ENCODE data around the gene SFMBT1. TPM values are rescaled to one million over a fixed set of nuclear protein-coding genes. Genes with fewer than 3 reads are reported as not detected.

Gene SFMBT1
- total and polyA plus RNA-seq, 2 of the 8 experiments (the other 6 are each of a cell fraction or from before 2014, with no cell fraction given), result 8.1 to 16.8 TPM

DNA sequence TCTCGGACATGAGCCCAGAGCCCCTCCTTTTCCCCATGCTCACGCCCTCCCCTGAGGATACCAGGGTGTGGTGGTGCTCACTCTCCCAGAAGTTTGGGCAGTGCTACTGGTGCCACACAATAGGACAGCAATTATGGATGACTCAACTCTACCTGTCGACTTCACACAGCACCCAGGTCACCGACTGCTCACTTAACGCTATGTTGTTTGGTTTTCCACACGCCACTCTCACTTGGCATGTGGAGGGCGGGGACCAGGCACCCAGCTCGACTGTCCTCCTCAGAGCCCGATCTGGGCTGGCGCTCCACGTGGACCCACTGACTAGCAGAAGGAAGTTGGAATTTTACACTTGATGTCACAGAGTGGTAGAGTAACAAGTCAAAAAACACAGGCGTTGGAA lies 179.4 kb downstream of the SFMBT1 start:
- H3K14ac ChIP-seq (ENCODE audit: insufficient read length), result no peak overlapping the region
- POLR2A ChIA-PET (ENCODE audit: partially characterized antibody), result no interaction called here
- no peak overlapping the region for H2AFZ ChIP-seq (ENCODE audit: low read length)
- peaks cover 0 to 2% of the 10 kb centered on the region in 2 experiments; a peak in 3 of 4 replicates for H3K9me3 ChIP-seq (ENCODE audit: insufficient read depth in 2 of 2, low read depth in 1 of 2, low read length in 1 of 2)
- no peaks in the 10 kb centered on the region for H3K36me3 ChIP-seq (ENCODE audit: control insufficient read depth in 2 of 4, insufficient read depth in 4 of 4, low read length in 3 of 4)
- H2BK12ac ChIP-seq (ENCODE audit: low read depth, low read length), result no peak overlapping the region
- H3K4me2 ChIP-seq (ENCODE audit: insufficient read depth in 1 of 2, low read depth in 2 of 2, low read length in 2 of 2), result no peak overlapping the region
- no peak overlapping the region for H3K56ac ChIP-seq (replicated peaks; ENCODE audit: insufficient read length, low read depth, low read length)
- WGBS, 2 experiments (ENCODE audit: extremely low coverage in 1 of 2, insufficient coverage in 1 of 2, insufficient read length in 1 of 2, insufficient replicate concordance in 2 of 2, low coverage in 1 of 2, low lambda C conversion rate in 2 of 2, missing lambda C conversion rate in 1 of 2), result 90% methylated on average over 12 of the region's 12 CpGs; no CpG with 5 or more reads in 1 of the 2 experiments
- no peaks in the 10 kb centered on the region for H3K27me3 ChIP-seq (replicated peaks in 1 of 4; ENCODE audit: control insufficient read depth in 3 of 4, extremely low read depth in 1 of 4, insufficient read depth in 3 of 4, low read length in 3 of 4)
- H3K79me2 ChIP-seq (ENCODE audit: control insufficient read depth in 1 of 2, insufficient read depth in 2 of 2, low read length in 2 of 2), result no peaks in the 10 kb centered on the region; a peak in 1 of 4 replicates
- no peak overlapping the region for H4K91ac ChIP-seq (replicated peaks; ENCODE audit: insufficient read length, low read length)
- FAIRE-seq (no peak), DNase-seq (ENCODE audit: low read depth in 1 of 2, low spot score in 2 of 2) (no peak)
- no peak overlapping the region for H3K27ac ChIP-seq (ENCODE audit: low read depth, low read length)
- H2BK5ac ChIP-seq (ENCODE audit: low read depth, low read length), result no peak overlapping the region
- no peak overlapping the region; the same call in 1 of the 2 replicates for H4K8ac ChIP-seq (ENCODE audit: extremely low read depth, insufficient read depth, low read length)
- H3K23me2 ChIP-seq (ENCODE audit: low read depth, low read length), result no peaks in the 10 kb centered on the region; the same call in 1 of the 2 replicates
- no peak overlapping the region for H4K5ac ChIP-seq (ENCODE audit: insufficient read length, low read depth, low read length)
- no peaks in the 10 kb centered on the region for H3K4me1 ChIP-seq (replicated peaks in 1 of 4; ENCODE audit: control insufficient read depth in 3 of 4, insufficient read depth in 4 of 4, low read length in 3 of 4)
- CTCF ChIA-PET (ENCODE audit: partially characterized antibody), result interaction anchor here (0.6 to 1.9 kb wide), 5 partner anchors 9 to 410 kb away, joined by 3 to 9 read pairs (median 6); no protein-coding TSS in a partner anchor
- no peak overlapping the region for H3K18ac ChIP-seq (ENCODE audit: extremely low read depth, low read length)
- no peak overlapping the region for H2AK5ac ChIP-seq (ENCODE audit: low read depth, low read length)
- H3K23ac ChIP-seq (ENCODE audit: insufficient read length), result no peak overlapping the region
- H3K4ac ChIP-seq (replicated peaks; ENCODE audit: insufficient read length, low read depth, low read length), result no peak overlapping the region
- no peak for TF ChIP-seq HDAC6 (IDR thresholded peaks at IDR 0.05; ENCODE audit: low read depth, low read length)
- TF ChIP-seq EP300 (IDR thresholded peaks at IDR 0.05; ENCODE audit: borderline replicate concordance in 1 of 2, low read depth in 2 of 2, low read length in 2 of 2), result no peak
- no peak for TF ChIP-seq TEAD4 (IDR thresholded peaks at IDR 0.05; ENCODE audit: low read depth, low read length)
- no peak for TF ChIP-seq FOSL1 (IDR thresholded peaks at IDR 0.05; ENCODE audit: insufficient read depth, low read depth, low read length)
- TF ChIP-seq, protein P1, sequence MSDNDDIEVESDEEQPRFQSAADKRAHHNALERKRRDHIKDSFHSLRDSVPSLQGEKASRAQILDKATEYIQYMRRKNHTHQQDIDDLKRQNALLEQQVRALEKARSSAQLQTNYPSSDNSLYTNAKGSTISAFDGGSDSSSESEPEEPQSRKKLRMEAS (IDR thresholded peaks at IDR 0.05), result no peak
- no peak for TF ChIP-seq CEBPB (IDR thresholded peaks at IDR 0.05; ENCODE audit: low read depth, low read length)
- TF ChIP-seq JUN (IDR thresholded peaks at IDR 0.05; ENCODE audit: low read depth, low read length), result no peak
- TF ChIP-seq TCF12 (IDR thresholded peaks at IDR 0.05; ENCODE audit: low read depth, low read length), result no peak
- no peak for TF ChIP-seq SP2 (IDR thresholded peaks at IDR 0.05; ENCODE audit: low read length)
- TF ChIP-seq KDM5A (IDR thresholded peaks at IDR 0.05; ENCODE audit: low read length), result no peak
- TF ChIP-seq POU5F1 (IDR thresholded peaks at IDR 0.05; ENCODE audit: low read depth, low read length), result no peak
- H2BK20ac ChIP-seq (ENCODE audit: low read length), result no peak overlapping the region
- no peak overlapping the region for H3K9ac ChIP-seq (replicated peaks in 1 of 4; ENCODE audit: extremely low read depth in 1 of 4, low read depth in 3 of 4, low read length in 3 of 4)
- H2BK15ac ChIP-seq (ENCODE audit: low read length), result no peak overlapping the region
- H4K20me1 ChIP-seq (replicated peaks in 1 of 2; ENCODE audit: control insufficient read depth in 1 of 2, insufficient read depth in 2 of 2, low read length in 2 of 2), result peaks cover 0 to 2% of the 10 kb centered on the region in 2 experiments
- no peak overlapping the region for H2BK120ac ChIP-seq (replicated peaks; ENCODE audit: low read depth, low read length)
- peaks cover 3% of the 10 kb centered on the region; the same call in 1 of the 2 replicates for H3K79me1 ChIP-seq (ENCODE audit: low read depth, low read length)
- no peak overlapping the region for H3K4me3 ChIP-seq (ENCODE audit: extremely low read depth in 1 of 4, insufficient read depth in 2 of 4, low read depth in 3 of 4, low read length in 4 of 4)
